ENCODE measurements around the gene GAPVD1. TPM values are rescaled to one million over a fixed set of nuclear protein-coding genes. Genes with fewer than 3 reads are reported as not detected.

The GAPVD1 gene
- total RNA-seq, 2 experiments from 2014 or later, result 38.1 to 40.0 TPM

- CTCF ChIA-PET, result no interaction called here
- Mint-ChIP-seq H3K36me3 (ENCODE audit: low read depth) (no peaks in the 10 kb centered on the region), H3K9me3 (no peaks in the 10 kb centered on the region), H3K4me1 (ENCODE audit: low read depth) (no peaks in the 10 kb centered on the region), H3K27ac (no peak overlapping the region), H3K27me3 (ENCODE audit: low read depth) (peaks cover 5% of the 10 kb centered on the region), H3K4me3 (no peak overlapping the region)
- intact Hi-C loops (cut with micrococcal nuclease), result no loop called here
- no peak for DNase-seq
These were observed 154.2 kb downstream of the GAPVD1 start for GRCh38 chr9:125415583-125416460.

DNA sequence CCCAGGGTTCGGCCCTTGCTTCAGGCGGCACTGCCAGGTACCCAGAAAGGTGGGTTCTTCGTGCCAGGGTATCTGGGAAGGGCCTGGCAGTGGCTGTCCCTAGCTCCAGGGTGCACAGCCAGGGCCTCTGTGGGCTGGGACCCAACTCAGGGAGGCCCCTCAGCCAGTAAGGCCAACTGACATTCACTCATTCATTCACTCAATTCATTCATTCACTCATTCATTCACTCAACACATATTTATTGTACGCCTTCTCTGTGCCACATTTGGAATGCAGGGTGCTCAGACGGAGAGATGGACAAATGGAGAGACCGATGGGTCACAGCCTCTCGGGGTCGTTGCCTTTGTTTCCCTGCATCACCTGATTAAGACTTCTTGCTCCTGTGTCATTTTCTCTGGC, 154.9 kb downstream of the GAPVD1 start:
- no peaks in the 10 kb centered on the region for H3K36me3 Mint-ChIP-seq (ENCODE audit: low read depth)
- intact Hi-C loops (cut with micrococcal nuclease), result no loop called here
- CTCF ChIA-PET, result no interaction called here
- H3K4me3 Mint-ChIP-seq, result no peak overlapping the region
- H3K9me3 Mint-ChIP-seq, result no peaks in the 10 kb centered on the region
- DNase-seq, result no peak
- H3K4me1 Mint-ChIP-seq (ENCODE audit: low read depth), result no peaks in the 10 kb centered on the region
- no peaks in the 10 kb centered on the region for H3K27me3 Mint-ChIP-seq (ENCODE audit: low read depth)
- H3K27ac Mint-ChIP-seq, result no peak overlapping the region

Other genes with a start within 250 kb of the GAPVD1 start
- 10 to 100 TPM in 1 of 2 experiments, 1 to 10 TPM in 1; 9.6 to 11.8 TPM for gene SCAI, start 118.3 kb upstream of the GAPVD1 start, total RNA-seq
- 10 to 100 TPM; 43.6 to 46.3 TPM for gene PPP6C, start 72.0 kb upstream of the GAPVD1 start, total RNA-seq
- 10 to 100 TPM; 18.4 to 19.8 TPM for gene RABEPK, start 61.3 kb upstream of the GAPVD1 start, total RNA-seq
- gene HSPA5, start 20.5 kb upstream of the GAPVD1 start, total RNA-seq, result 100 to 1,000 TPM; 136 to 138 TPM

Measured in activated naive CD4-positive, alpha-beta T cell treated with anti-CD3 and anti-CD28 coated beads for 36 hours (primary cell).